Fibroblast of skin of left biceps (primary cell): ENCODE data around the gene CIB1.

ENCODE experiments used
- DNase-seq, 2 experiments: peaks; one replicate each; pipeline ENCODE4 v3.0.0-alpha.2; 2013; ENCODE audit warnings: low read depth in 2 of 2

The CIB1 gene

GRCh38 chr15:90241343-90242192 is 7.8 kb upstream of the CIB1 start:
- no peak for DNase-seq

DNA sequence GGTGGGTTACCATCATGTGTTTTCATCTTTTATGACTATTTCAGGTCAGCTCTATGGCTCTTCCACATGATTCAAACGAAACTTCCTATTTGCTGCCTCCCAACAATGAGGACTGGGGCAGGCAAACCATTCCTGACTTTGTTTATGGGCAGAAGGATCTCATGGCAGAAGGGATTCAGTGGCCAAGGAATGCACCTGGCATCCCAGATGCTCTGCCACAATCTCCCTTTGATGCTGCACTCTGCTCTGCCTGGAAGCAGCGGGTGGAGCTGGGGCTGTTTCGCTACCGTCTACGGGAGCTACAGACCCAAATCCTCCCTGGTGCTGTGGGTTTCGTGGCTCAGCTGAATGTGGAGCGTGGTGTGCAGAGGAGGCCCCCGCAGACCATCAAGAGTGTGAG is 7.1 kb upstream of the CIB1 start:
- DNase-seq: no peak

DNA sequence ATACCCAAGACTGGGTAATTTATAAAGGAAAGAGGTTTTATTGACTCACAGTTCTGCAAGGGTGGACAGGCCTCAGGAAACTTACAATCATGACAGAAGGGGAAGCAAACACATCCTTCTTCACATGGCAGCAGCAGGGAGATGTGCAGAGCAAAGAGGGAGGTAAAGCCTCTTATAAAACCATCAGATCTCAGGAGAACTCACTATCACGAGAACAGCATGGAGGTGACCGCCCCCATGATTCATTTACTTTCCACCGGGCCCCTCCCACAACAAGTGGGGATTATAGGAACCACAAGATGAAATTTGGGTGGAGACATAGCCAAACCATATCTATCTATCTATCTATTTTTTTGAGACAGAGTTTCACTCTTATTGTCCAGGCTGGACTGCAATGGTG is 5.6 kb upstream of the CIB1 start:
- DNase-seq: no peak

GRCh38 chr15:90234096-90234988 is 601 bp upstream of the CIB1 start, which contains the start of gene GDPGP1:
Gene GDPGP1, plus strand, starts transcription at chr15:90234209. Its CDS starts 6,700 bp downstream, at chr15:90240909.
- DNase-seq: no peak

- no peak for DNase-seq
These were observed 777 bp downstream of the CIB1 start for GRCh38 chr15:90232941-90233386.

DNA sequence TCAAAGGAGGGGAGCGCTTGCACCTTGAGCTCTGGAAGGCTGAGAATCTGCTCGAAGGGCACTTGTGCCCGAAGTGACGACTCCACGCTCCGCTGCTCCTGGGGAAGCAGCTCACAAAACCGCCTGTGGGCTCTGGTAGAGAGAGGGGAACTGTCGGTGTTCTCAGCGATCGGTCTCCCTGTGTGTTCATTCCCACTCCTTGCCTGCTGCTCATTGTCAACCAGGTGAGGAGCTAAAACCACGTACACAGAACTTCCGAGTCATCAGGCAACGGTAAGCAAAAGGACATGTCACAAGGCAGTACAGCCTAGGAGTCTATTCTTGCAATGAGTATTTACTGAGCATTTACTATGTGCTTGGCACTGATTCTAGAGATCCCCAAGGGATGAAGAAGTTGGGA is 1.5 kb downstream of the CIB1 start:
- no peak for DNase-seq

GRCh38 chr15:90231028-90232017 is 2.4 kb downstream of the CIB1 start:
- DNase-seq: no peak

DNA sequence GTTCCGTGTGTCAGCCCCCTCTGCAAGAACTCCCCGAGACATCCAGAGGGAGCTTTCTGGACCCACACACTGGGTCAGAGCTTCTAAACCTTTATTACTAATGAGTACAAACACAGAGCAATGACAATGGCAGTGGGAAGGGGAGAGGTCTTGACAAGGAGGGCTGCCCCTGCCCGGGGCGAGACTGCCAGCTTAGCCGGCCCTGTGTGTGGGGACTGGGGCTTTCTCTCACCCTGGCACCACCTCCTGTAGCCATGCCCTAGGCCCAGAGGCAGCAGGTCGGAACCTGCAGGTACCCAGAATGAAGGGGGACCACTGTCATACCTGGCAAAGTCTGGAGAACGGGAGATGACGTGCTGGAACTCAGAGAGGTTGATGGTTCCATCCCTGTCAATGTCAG is 3.1 kb downstream of the CIB1 start:
- no peak for DNase-seq

GRCh38 chr15:90230071-90230494 is 3.7 kb downstream of the CIB1 start:
- no peak for DNase-seq

- DNase-seq: no peak
These were observed 4.8 kb downstream of the CIB1 start for GRCh38 chr15:90228960-90229359.

DNA sequence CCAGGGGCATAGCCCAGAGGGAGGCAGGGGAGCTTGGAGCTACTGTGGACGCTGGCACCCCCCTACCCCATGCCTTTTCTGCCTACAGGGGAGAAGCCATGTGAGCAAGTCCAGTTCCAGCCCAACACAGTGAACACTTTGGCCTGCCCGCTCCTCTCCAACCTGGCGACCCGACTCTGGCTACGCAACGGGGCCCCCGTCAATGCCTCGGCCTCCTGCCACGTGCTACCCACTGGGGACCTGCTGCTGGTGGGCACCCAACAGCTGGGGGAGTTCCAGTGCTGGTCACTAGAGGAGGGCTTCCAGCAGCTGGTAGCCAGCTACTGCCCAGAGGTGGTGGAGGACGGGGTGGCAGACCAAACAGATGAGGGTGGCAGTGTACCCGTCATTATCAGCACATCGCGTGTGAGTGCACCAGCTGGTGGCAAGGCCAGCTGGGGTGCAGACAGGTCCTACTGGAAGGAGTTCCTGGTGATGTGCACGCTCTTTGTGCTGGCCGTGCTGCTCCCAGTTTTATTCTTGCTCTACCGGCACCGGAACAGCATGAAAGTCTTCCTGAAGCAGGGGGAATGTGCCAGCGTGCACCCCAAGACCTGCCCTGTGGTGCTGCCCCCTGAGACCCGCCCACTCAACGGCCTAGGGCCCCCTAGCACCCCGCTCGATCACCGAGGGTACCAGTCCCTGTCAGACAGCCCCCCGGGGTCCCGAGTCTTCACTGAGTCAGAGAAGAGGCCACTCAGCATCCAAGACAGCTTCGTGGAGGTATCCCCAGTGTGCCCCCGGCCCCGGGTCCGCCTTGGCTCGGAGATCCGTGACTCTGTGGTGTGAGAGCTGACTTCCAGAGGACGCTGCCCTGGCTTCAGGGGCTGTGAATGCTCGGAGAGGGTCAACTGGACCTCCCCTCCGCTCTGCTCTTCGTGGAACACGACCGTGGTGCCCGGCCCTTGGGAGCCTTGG is 5.6 kb downstream of the CIB1 start:
- no peak for DNase-seq

- DNase-seq: no peak
These were observed 6.4 kb downstream of the CIB1 start for GRCh38 chr15:90227336-90227735.

DNA sequence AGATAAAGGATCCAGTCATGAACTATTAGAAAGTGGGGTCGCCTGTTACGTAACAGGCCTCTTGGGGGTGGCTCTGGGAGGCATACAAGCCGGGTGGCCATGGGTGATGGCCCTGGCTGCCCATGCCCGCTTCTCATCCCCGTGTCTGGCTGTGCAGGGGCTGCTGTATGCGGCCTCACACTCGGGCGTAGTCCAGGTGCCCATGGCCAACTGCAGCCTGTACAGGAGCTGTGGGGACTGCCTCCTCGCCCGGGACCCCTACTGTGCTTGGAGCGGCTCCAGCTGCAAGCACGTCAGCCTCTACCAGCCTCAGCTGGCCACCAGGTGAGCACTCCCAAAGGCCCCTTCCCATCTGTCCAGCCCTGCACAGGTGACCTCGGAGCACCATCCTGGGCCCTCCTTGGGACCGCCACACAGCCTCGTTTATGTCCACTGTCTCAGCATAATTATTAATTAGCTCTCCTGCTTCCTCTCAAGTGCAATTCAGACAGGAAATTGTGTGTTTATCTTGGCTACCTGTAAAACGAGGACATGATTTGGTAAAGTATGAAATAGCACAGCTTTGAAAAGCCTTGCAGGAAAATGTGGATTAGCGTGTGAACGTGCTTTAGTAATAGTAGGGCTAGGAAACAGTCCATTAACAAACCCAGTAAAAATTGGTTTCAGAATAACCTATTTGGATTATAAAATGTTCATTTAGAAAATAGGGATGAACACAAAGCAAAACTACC is 8.1 kb downstream of the CIB1 start:
- DNase-seq: no peak

GRCh38 chr15:90225047-90225446 is 8.7 kb downstream of the CIB1 start:
- no peak for DNase-seq

- DNase-seq: no peak
These were observed 10.1 kb downstream of the CIB1 start for GRCh38 chr15:90223441-90224165.

DNA sequence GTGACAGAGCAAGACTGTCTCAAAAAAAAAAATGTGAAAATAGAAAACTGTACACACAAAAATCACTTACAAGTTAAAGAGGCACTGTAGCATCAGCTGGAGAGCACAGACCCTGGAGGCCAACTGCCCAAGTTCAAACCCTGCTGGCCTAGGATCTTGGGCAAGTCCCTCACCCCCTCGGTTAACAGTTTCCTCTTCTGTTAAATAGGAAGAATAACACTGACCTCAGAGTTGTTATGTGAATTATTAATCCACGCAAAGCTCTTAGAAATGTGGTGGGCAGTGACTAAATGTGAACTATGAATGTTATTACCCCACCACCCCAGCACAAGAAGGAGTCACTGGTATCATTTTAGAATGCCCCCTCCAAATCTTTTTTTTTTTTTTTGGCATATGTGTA is 11.2 kb downstream of the CIB1 start:
- DNase-seq: no peak

DNA sequence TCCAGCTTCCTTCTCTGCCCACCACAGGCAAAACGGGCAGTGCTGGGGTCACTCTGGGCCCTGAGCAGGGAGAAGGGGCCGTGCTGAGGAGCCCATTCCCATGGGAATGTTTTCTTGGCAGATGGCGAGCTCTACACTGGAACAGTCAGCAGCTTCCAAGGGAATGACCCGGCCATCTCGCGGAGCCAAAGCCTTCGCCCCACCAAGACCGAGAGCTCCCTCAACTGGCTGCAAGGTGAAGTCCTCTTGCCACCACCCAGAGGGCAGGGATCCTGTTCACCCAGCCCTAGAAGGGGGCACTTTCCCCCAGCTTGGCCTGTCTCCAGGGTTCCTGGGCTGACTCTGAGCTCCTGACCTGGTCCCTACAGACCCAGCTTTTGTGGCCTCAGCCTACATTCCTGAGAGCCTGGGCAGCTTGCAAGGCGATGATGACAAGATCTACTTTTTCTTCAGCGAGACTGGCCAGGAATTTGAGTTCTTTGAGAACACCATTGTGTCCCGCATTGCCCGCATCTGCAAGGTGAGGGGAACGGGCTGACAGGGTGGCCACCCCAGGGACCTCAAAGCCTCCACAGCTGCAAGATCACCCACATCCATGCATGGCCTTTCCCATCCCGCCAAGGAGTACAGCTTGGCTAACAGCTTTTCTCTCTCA is 12.4 kb downstream of the CIB1 start:
- peak; percentile 41 to 45 for DNase-seq

DNA sequence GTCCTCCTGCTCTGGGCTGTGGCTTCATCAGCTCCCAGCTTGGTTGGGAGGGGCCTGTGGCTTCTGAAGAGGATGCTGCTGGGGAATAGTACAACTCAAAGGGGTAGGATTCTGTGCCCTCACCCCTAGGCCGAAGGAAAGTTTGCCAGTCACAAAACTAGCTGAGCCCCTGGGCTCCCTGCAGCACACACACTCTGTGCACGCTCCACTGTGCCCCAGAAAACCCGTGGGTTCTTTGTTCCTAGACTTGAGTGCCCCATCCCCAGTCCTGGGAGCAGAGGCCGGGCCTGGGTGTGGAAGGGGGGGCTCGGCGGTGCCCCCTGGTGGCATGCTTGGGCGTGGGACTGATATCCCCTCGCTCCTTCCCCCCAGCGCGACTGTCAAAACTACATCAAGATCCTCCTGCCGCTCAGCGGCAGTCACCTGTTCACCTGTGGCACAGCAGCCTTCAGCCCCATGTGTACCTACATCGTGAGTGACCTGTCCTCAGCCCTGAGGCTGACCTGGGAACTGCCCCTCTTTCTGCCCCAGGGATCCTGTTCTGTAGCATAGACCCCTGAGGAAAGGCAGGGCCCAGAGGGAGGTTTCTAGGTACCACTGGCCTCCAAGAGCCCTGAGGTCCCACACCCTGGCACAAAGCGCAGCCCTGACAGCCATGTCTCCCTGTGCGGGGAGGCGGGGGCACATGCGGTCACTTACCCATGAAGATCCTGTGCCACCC is 14.2 kb downstream of the CIB1 start:
- DNase-seq: no peak
